Amniotic epithelial cell (primary cell): ENCODE data around the gene TTC13.

Source experiments
- DNase-seq: peaks from one replicate; pipeline ENCODE4 v3.0.0-alpha.2; 2010; ENCODE audit warnings: low read depth

TTC13 gene

DNA sequence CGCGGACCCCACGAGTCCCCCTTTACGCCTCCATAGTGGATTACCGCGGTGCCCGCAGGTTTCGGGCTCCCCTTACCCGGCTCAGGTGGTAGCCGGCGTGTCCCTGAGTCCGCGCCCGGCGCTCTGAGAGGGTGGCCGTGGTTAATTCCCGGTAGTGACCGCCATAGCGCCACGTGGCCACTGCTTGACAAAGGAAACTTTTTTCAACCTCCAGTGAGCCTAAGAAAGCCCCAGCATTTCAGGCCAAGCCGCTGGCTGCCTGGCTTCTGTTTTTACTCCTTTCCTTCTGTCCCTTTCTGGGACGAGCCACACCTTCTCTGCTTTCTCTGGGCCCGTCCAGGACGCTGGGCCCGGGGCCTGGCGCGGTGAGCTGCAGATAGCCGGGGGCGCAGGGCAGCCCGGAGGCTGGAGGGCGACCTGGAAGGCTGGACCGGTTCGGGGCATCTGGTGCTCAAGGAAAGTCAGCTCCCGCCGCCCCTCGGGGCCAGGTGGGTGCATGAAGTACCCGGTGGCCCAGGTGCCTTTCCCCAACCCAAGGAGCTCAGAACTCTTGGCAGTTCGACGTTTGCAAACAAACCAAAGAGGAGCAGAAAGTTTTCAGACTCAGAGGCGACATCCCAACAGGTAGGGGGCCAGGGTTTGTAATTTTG, 109.8 kb downstream of the TTC13 start:
- no peak for DNase-seq

GRCh38 chr1:230867903-230868735, 110.5 kb downstream of the TTC13 start, which contains the start of gene C1orf198:
Gene C1orf198, minus strand, starts transcription at chr1:230868521. Its CDS starts 9 bp downstream, at chr1:230868512.
- DNase-seq = no peak

DNA sequence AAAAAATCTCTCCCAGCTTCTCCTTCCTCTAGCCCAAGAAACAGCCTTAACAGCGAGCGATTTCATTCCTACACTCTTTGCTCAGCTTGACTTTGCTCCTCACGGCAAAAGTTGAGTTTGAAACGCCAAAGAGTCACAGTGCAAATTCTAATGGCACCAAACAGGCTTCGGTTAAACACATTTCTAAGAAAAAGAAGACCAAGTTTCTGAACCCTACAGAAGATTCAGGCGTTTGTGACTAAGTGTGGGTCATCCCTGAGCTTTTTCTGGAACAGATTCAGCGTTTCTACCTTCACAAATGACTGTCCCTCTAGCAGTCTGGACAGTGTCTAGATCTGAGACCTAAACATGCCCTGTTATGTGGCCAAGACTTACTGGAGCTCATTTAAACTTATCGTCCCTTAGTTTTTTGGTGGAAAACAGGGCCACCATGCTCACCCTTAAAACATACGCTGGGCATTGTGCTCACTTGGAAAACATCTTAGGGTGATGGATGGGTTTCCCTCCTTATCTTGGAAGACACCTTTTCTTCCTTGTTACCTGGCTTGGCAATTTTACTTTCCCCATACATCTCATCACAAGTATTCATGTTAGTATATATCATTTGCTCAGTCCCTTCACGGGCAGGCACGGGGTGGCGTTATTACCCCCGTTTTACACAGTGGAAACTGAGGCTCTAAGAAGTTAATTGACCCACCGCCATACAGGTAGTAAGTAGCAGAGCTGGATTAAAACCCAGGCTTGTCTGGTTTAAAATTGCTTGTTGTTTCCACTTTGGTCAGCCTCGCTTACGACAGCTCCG, 111.4 kb downstream of the TTC13 start:
- no peak for DNase-seq

- DNase-seq = no peak
Measured at GRCh38 chr1:230866171-230867070, 112.2 kb downstream of the TTC13 start.

GRCh38 chr1:230865062-230865817, 113.4 kb downstream of the TTC13 start:
- DNase-seq = no peak

- DNase-seq = no peak
Measured at GRCh38 chr1:230864441-230864840, 114.2 kb downstream of the TTC13 start.

GRCh38 chr1:230863449-230863848, 115.2 kb downstream of the TTC13 start:
- no peak for DNase-seq

GRCh38 chr1:230861970-230862595, 116.6 kb downstream of the TTC13 start:
- DNase-seq = peak; percentile 80

- DNase-seq = no peak
Measured at GRCh38 chr1:230861489-230861888, 117.2 kb downstream of the TTC13 start.

GRCh38 chr1:230860617-230861384, 117.9 kb downstream of the TTC13 start:
- no peak for DNase-seq

DNA sequence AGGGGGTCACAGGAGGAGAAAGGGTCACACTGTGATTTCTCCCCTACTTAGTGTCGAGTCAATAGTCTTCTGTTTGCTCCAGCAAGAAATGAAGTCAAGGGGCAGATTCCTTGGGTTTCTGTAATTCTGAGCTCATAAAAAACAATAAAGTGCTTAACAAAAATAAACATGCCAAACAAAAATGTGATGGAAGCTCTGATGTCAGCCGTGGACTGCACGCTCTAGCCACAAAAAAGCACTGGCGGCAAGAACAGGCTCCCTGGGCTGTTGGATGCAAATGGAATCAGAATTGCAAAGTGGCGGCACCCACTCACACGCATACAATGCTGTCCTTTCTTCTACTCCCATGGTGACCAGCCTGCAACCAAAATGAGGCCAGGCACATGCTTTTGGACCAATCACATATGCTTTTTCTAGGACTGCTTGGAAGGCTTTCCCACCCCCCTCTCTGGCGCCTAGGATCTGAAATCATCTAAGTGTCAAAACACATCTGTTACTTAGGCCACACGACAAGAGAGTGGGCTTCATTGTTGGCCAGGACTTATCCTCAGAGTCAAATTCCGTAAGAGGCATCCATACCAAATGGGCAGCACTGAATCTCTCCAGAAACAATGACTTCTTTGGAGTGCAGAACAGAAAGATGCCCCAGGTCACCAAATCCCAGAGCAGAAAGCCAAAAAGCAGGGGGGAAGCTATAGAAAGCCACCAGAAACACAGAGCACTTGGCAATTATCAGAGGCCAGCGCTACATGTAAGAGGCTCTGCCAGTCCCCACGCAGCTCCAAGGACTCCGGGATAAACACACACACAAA, 119.5 kb downstream of the TTC13 start:
- DNase-seq = peak; percentile 69

DNA sequence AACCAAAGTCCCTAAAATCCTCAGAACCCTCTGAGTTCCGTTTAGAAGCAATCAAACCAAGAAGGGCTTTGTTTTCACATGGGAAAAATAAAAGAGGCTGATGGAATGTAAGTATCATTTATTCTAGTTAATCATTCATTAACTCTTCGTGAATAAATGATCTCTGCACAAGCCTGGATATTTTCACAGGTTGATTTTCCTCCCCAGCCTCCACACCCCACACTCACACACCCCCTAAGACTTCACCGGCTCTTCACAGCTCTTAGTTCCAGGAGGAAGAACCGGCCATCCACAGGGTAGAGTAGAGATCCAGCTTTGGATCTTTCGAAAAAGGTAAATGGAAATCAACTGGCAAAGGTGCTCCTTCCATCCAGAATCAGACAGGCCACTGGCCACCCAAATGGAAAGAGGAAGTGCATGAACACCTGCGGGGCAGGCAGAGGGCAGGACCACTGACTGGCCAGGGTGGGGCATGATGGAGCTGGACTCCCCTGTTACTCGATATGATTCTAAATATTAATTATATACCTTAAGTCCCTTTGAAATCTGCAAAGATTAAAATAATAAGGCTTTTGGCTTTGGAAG, 120.3 kb downstream of the TTC13 start:
- DNase-seq = no peak

DNA sequence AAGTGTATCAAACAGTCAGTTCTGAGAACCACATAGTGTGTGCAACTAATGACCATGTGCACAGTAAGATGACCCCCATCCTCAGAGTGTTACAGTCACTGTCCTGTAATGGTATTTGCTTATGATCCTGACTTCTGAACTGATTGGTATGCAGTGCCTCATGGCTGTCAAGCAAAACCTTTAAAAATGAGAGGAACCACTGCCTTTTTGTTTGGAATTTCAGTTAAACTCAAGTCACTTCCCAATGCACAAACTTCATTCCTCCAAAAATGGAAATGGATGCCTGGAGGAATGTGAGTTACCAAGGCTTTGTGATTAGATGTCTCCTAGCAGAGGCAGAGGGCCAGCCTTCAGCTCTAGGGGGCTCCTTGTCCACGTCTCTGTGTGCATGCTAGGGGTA, 120.8 kb downstream of the TTC13 start:
- no peak for DNase-seq

- no peak for DNase-seq
Measured at GRCh38 chr1:230857077-230857476, 121.6 kb downstream of the TTC13 start.
